ENCODE results near the gene FOXO3. TPM values are rescaled to one million over a fixed set of nuclear protein-coding genes. Genes with fewer than 3 reads are reported as not detected.

The FOXO3 gene
- total RNA-seq, 1 experiment from 2014 or later: 20.4 TPM

GRCh38 chr6:108543175-108543940, 17.4 kb upstream of the FOXO3 start:
- H3K4me3 ChIP-seq: no peak overlapping the region
- no peaks in the 10 kb centered on the region for H3K36me3 ChIP-seq
- H3K9me3 ChIP-seq (replicated peaks): no peaks in the 10 kb centered on the region
- H3K27ac ChIP-seq: no peak overlapping the region
- no peak for DNase-seq (ENCODE audit: low read depth in 1 of 2, low spot score in 2 of 2)
- 0 out of 2 replicates have a peak, but pooled peaks cover 4% of the 10 kb centered on the region for H3K4me1 ChIP-seq (replicated peaks)
- no peaks in the 10 kb centered on the region for H3K27me3 ChIP-seq (replicated peaks)

GRCh38 chr6:108544606-108545005, 16.1 kb upstream of the FOXO3 start:
- Histone ChIP-seq H3K4me1 (replicated peaks) (peaks cover 4% of the 10 kb centered on the region; the same call in 1 of the 2 replicates), H3K9me3 (replicated peaks) (no peaks in the 10 kb centered on the region), H3K36me3 (no peaks in the 10 kb centered on the region), H3K4me3 (no peak overlapping the region), H3K27ac (no peak overlapping the region), H3K27me3 (replicated peaks) (no peaks in the 10 kb centered on the region)
- DNase-seq (ENCODE audit: low read depth in 1 of 2, low spot score in 2 of 2): no peak

GRCh38 chr6:108546079-108547049, 14.4 kb upstream of the FOXO3 start:
- H3K4me3 ChIP-seq: no peak overlapping the region
- H3K36me3 ChIP-seq: no peaks in the 10 kb centered on the region
- H3K9me3 ChIP-seq (replicated peaks): no peaks in the 10 kb centered on the region
- DNase-seq (ENCODE audit: low read depth in 1 of 2, low spot score in 2 of 2): no peak
- H3K4me1 ChIP-seq (replicated peaks): peaks cover 12% of the 10 kb centered on the region; the same call in 1 of the 2 replicates
- H3K27me3 ChIP-seq (replicated peaks): no peaks in the 10 kb centered on the region
- no peak overlapping the region for H3K27ac ChIP-seq

GRCh38 chr6:108549241-108549640, 11.5 kb upstream of the FOXO3 start:
- Histone ChIP-seq H3K4me1 (replicated peaks) (peaks cover 7% of the 10 kb centered on the region; the same call in 1 of the 2 replicates), H3K9me3 (replicated peaks) (no peaks in the 10 kb centered on the region)

GRCh38 chr6:108549741-108550140, 11.0 kb upstream of the FOXO3 start:
- H3K4me1 ChIP-seq (replicated peaks): peaks cover 7% of the 10 kb centered on the region; the same call in 1 of the 2 replicates
- no peaks in the 10 kb centered on the region for H3K36me3 ChIP-seq
- no peak overlapping the region for H3K27ac ChIP-seq
- no peak overlapping the region for H3K4me3 ChIP-seq
- DNase-seq (ENCODE audit: low read depth in 1 of 2, low spot score in 2 of 2): no peak
- H3K27me3 ChIP-seq (replicated peaks): no peaks in the 10 kb centered on the region
- no peaks in the 10 kb centered on the region for H3K9me3 ChIP-seq (replicated peaks)

More at GRCh38 chr6:108549241-108549640, 11.5 kb upstream of the FOXO3 start:
- H3K27ac ChIP-seq: no peak overlapping the region
- no peaks in the 10 kb centered on the region for H3K27me3 ChIP-seq (replicated peaks)
- H3K36me3 ChIP-seq: no peaks in the 10 kb centered on the region
- DNase-seq (ENCODE audit: low read depth in 1 of 2, low spot score in 2 of 2): no peak
- H3K4me3 ChIP-seq: no peak overlapping the region

GRCh38 chr6:108550256-108550655, 10.5 kb upstream of the FOXO3 start:
- Histone ChIP-seq H3K27ac (no peak overlapping the region), H3K27me3 (replicated peaks) (no peaks in the 10 kb centered on the region), H3K9me3 (replicated peaks) (no peaks in the 10 kb centered on the region), H3K4me1 (replicated peaks) (peaks cover 7% of the 10 kb centered on the region; the same call in 1 of the 2 replicates), H3K4me3 (no peak overlapping the region), H3K36me3 (no peaks in the 10 kb centered on the region)
- no peak for DNase-seq (ENCODE audit: low read depth in 1 of 2, low spot score in 2 of 2)

GRCh38 chr6:108555399-108556052, 5.2 kb upstream of the FOXO3 start:
- peaks cover 8% of the 10 kb centered on the region for H3K36me3 ChIP-seq
- H3K4me3 ChIP-seq: no peak overlapping the region
- H3K9me3 ChIP-seq (replicated peaks): no peaks in the 10 kb centered on the region
- no peak overlapping the region for H3K27ac ChIP-seq
- DNase-seq (ENCODE audit: low read depth in 1 of 2, low spot score in 2 of 2): no peak
- H3K27me3 ChIP-seq (replicated peaks): no peaks in the 10 kb centered on the region
- peaks cover 14% of the 10 kb centered on the region for H3K4me1 ChIP-seq (replicated peaks)

- no peak overlapping the region for H3K27ac ChIP-seq
Measured at GRCh38 chr6:108556250-108556649, 4.5 kb upstream of the FOXO3 start.

GRCh38 chr6:108556866-108557493, 3.7 kb upstream of the FOXO3 start:
- H3K36me3 ChIP-seq: peaks cover 14% of the 10 kb centered on the region
- no peaks in the 10 kb centered on the region for H3K9me3 ChIP-seq (replicated peaks)
- peak; percentile 72 for DNase-seq (ENCODE audit: low read depth in 1 of 2, low spot score in 2 of 2)
- peak overlapping the region; percentile 88 for H3K27ac ChIP-seq
- H3K27me3 ChIP-seq (replicated peaks): no peaks in the 10 kb centered on the region
- peaks cover 14% of the 10 kb centered on the region for H3K4me1 ChIP-seq (replicated peaks)
- peak overlapping the region; percentile 93 for H3K4me3 ChIP-seq

More at GRCh38 chr6:108556250-108556649, 4.5 kb upstream of the FOXO3 start:
- Histone ChIP-seq H3K4me3 (no peak overlapping the region), H3K27me3 (replicated peaks) (no peaks in the 10 kb centered on the region), H3K4me1 (replicated peaks) (peaks cover 14% of the 10 kb centered on the region), H3K9me3 (replicated peaks) (no peaks in the 10 kb centered on the region), H3K36me3 (peaks cover 8% of the 10 kb centered on the region)
- no peak for DNase-seq (ENCODE audit: low read depth in 1 of 2, low spot score in 2 of 2)

- H3K27me3 ChIP-seq (replicated peaks): no peaks in the 10 kb centered on the region
- peak in 1 of 2 experiments; percentile 60 for DNase-seq (ENCODE audit: low read depth in 1 of 2, low spot score in 2 of 2)
Measured at GRCh38 chr6:108557494-108558371, 3.0 kb upstream of the FOXO3 start.

GRCh38 chr6:108558372-108559096, 2.2 kb upstream of the FOXO3 start:
- H3K36me3 ChIP-seq: peaks cover 19% of the 10 kb centered on the region
- no peaks in the 10 kb centered on the region for H3K9me3 ChIP-seq (replicated peaks)
- peak overlapping the region; percentile 93 for H3K4me3 ChIP-seq
- peaks cover 30% of the 10 kb centered on the region for H3K4me1 ChIP-seq (replicated peaks)
- no peaks in the 10 kb centered on the region for H3K27me3 ChIP-seq (replicated peaks)
- peak; percentile 94 to 98 for DNase-seq (ENCODE audit: low read depth in 1 of 2, low spot score in 2 of 2)
- H3K27ac ChIP-seq: peak overlapping the region; percentile 88

More at GRCh38 chr6:108557494-108558371, 3.0 kb upstream of the FOXO3 start:
- peak overlapping the region; percentile 88 for H3K27ac ChIP-seq
- peaks cover 19% of the 10 kb centered on the region for H3K36me3 ChIP-seq
- H3K9me3 ChIP-seq (replicated peaks): no peaks in the 10 kb centered on the region
- peak overlapping the region; percentile 93 for H3K4me3 ChIP-seq
- peaks cover 22% of the 10 kb centered on the region for H3K4me1 ChIP-seq (replicated peaks)
